Ovary (tissue), 3 donors: ENCODE results near the gene HOOK2.

ENCODE experiments used
- EP300 ChIP-seq: sonication (generic); formaldehyde crosslinking; IDR thresholded peaks from one replicate; pipeline ENCODE4 v1.6.1; 2017; ENCODE audit warnings: antibody characterized with exemption
- TF ChIP-seq, protein P1 (sequence below), 3 donors: fragments of 450-650 bp in 2 of 3; fragments of 200-600 bp in 1 of 3; IDR thresholded peaks; one replicate each; pipeline versions ENCODE4 v1.5.1 to v1.8.0; 2016 to 2022; ENCODE audit warnings: antibody characterized with exemption in 3 of 3, mild to moderate bottlenecking in 1 of 3
- donor health status: DM: no; HTN: no; CAD: no.

- TF ChIP-seq, protein P1, sequence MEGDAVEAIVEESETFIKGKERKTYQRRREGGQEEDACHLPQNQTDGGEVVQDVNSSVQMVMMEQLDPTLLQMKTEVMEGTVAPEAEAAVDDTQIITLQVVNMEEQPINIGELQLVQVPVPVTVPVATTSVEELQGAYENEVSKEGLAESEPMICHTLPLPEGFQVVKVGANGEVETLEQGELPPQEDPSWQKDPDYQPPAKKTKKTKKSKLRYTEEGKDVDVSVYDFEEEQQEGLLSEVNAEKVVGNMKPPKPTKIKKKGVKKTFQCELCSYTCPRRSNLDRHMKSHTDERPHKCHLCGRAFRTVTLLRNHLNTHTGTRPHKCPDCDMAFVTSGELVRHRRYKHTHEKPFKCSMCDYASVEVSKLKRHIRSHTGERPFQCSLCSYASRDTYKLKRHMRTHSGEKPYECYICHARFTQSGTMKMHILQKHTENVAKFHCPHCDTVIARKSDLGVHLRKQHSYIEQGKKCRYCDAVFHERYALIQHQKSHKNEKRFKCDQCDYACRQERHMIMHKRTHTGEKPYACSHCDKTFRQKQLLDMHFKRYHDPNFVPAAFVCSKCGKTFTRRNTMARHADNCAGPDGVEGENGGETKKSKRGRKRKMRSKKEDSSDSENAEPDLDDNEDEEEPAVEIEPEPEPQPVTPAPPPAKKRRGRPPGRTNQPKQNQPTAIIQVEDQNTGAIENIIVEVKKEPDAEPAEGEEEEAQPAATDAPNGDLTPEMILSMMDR (IDR thresholded peaks at IDR 0.05) = no peak
- TF ChIP-seq EP300 = no peak
Observed at GRCh38 chr19:12821761-12822160, 46.4 kb upstream of the HOOK2 start.
